ENCODE results near the gene KLK6.

- TF ChIP-seq EZH2 (IDR thresholded peaks at IDR 0.05; ENCODE audit: insufficient read depth, poor library complexity, severe bottlenecking), result no peak
- TF ChIP-seq EZH2phosphoT487 (IDR thresholded peaks at IDR 0.05; ENCODE audit: insufficient read depth, low read depth), result no peak
These were observed 36.7 kb downstream of the KLK6 start for GRCh38 chr19:50932690-50933083.
